Activated T-helper 1 cell treated with anti-CD3 and anti-CD28 coated beads, Interleukin-12 subunit alpha, Interleukin-12 subunit beta, Interleukin-2, Interleukin-4 antibody, amounts not matched to agents 30 ng/mL and 10 ng/mL and 1 ng/mL, durations not matched to agents 14 hours and 24 hours and 36 hours (primary cell): ENCODE measurements around the gene QPRT. TPM values are rescaled to one million over a fixed set of nuclear protein-coding genes. Genes with fewer than 3 reads are reported as not detected.
"Not testable (repeated sequence)": the region's sequence is repeated elsewhere in the genome, so short reads cannot be mapped to it uniquely, and the experiment has no call there.

Experiments
- DNase-seq: peaks from one replicate; pipeline ENCODE4 v3.0.0; 2021; ENCODE audit warnings: low spot score
- H3K27ac Mint-ChIP-seq: one replicate; pipeline ENCODE4 v1.8.0; 2021; ENCODE audit warnings: mild to moderate bottlenecking, mixed read lengths
- H3K27me3 Mint-ChIP-seq: one replicate; pipeline ENCODE4 v1.8.0; 2022; ENCODE audit warnings: mild to moderate bottlenecking, moderate library complexity, mixed read lengths; ENCODE audit not compliant: insufficient read depth
- H3K36me3 Mint-ChIP-seq: one replicate; pipeline ENCODE4 v1.8.0; 2021; ENCODE audit warnings: low read depth, mixed read lengths
- H3K4me1 Mint-ChIP-seq: one replicate; pipeline ENCODE4 v1.8.0; 2021; ENCODE audit warnings: low read depth, mixed read lengths
- H3K4me3 Mint-ChIP-seq: one replicate; pipeline ENCODE4 v1.8.0; 2021; ENCODE audit warnings: mild to moderate bottlenecking, moderate library complexity, mixed read lengths
- H3K9me3 Mint-ChIP-seq: one replicate; pipeline ENCODE4 v1.8.0; 2021; ENCODE audit warnings: mixed read lengths
- intact Hi-C: fragments of 100-400 bp; cut with micrococcal nuclease; formaldehyde crosslinking; loops from one replicate; pipeline ENCODE4 v1.15.1; 2024
- total RNA-seq: library from RNA; stranded (reverse); gene quantifications from 2 replicates; pipeline ENCODE4 v1.2.3, GENCODE V29; 2022

The QPRT gene
- total RNA-seq, 1 donor from 2014 or later: 6.3 TPM

- no peak overlapping the region for H3K27ac Mint-ChIP-seq
- intact Hi-C loops: no loop called here
- H3K9me3 Mint-ChIP-seq: peaks cover 5% of the 10 kb centered on the region
- no peak for DNase-seq
- peaks cover 1% of the 10 kb centered on the region for H3K36me3 Mint-ChIP-seq
- H3K4me3 Mint-ChIP-seq: no peak overlapping the region
- H3K4me1 Mint-ChIP-seq: peaks cover 22% of the 10 kb centered on the region
- peaks cover 3% of the 10 kb centered on the region for H3K27me3 Mint-ChIP-seq
Measured at GRCh38 chr16:29649588-29650494, 29.1 kb upstream of the QPRT start.

- Mint-ChIP-seq H3K27ac (no peak overlapping the region), H3K27me3 (peaks cover 3% of the 10 kb centered on the region), H3K36me3 (no peaks in the 10 kb centered on the region), H3K9me3 (peaks cover 1% of the 10 kb centered on the region), H3K4me1 (peaks cover 12% of the 10 kb centered on the region), H3K4me3 (no peak overlapping the region)
- intact Hi-C loops: no loop called here
- DNase-seq: no peak
Measured at GRCh38 chr16:29650771-29651170, 28.2 kb upstream of the QPRT start.

- DNase-seq: no peak
- Mint-ChIP-seq H3K4me3 (no peak overlapping the region), H3K27me3 (peaks cover 3% of the 10 kb centered on the region), H3K27ac (no peak overlapping the region), H3K36me3 (no peaks in the 10 kb centered on the region), H3K9me3 (no peaks in the 10 kb centered on the region), H3K4me1 (peaks cover 8% of the 10 kb centered on the region)
- intact Hi-C loops: no loop called here
Measured at GRCh38 chr16:29651774-29652349, 27.1 kb upstream of the QPRT start.

GRCh38 chr16:29653471-29653870, 25.5 kb upstream of the QPRT start:
- Mint-ChIP-seq H3K9me3 (no peaks in the 10 kb centered on the region), H3K36me3 (no peaks in the 10 kb centered on the region), H3K27me3 (peaks cover 3% of the 10 kb centered on the region), H3K4me1 (peaks cover 8% of the 10 kb centered on the region), H3K27ac (no peak overlapping the region), H3K4me3 (no peak overlapping the region)
- DNase-seq: no peak
- intact Hi-C loops: no loop called here

- H3K4me3 Mint-ChIP-seq, H3K27ac Mint-ChIP-seq, H3K9me3 Mint-ChIP-seq, H3K27me3 Mint-ChIP-seq, intact Hi-C loops, H3K36me3 Mint-ChIP-seq, DNase-seq: not testable (repeated sequence)
- H3K4me1 Mint-ChIP-seq: peaks cover 11% of the 10 kb centered on the region
Measured at GRCh38 chr16:29653890-29654289, 25.1 kb upstream of the QPRT start.

GRCh38 chr16:29656688-29657523, 22.1 kb upstream of the QPRT start:
- no peak for DNase-seq
- H3K27me3 Mint-ChIP-seq: peaks cover 5% of the 10 kb centered on the region
- no peaks in the 10 kb centered on the region for H3K36me3 Mint-ChIP-seq
- no peaks in the 10 kb centered on the region for H3K9me3 Mint-ChIP-seq
- H3K4me3 Mint-ChIP-seq: no peak overlapping the region
- H3K4me1 Mint-ChIP-seq: peaks cover 21% of the 10 kb centered on the region
- intact Hi-C loops: no loop called here
- H3K27ac Mint-ChIP-seq: no peak overlapping the region

- intact Hi-C loops: no loop called here
- no peak for DNase-seq
- Mint-ChIP-seq H3K27me3 (peaks cover 2% of the 10 kb centered on the region), H3K27ac (no peak overlapping the region), H3K4me3 (no peak overlapping the region), H3K9me3 (no peaks in the 10 kb centered on the region), H3K4me1 (peaks cover 26% of the 10 kb centered on the region), H3K36me3 (peaks cover 4% of the 10 kb centered on the region)
Measured at GRCh38 chr16:29658705-29659104, 20.3 kb upstream of the QPRT start.

GRCh38 chr16:29662000-29662728, 16.8 kb upstream of the QPRT start:
- peak overlapping the region; percentile 95 for H3K4me3 Mint-ChIP-seq
- H3K4me1 Mint-ChIP-seq: peaks cover 61% of the 10 kb centered on the region
- intact Hi-C loops: no loop called here
- H3K27ac Mint-ChIP-seq: peak overlapping the region; percentile 95
- no peak for DNase-seq
- no peaks in the 10 kb centered on the region for H3K9me3 Mint-ChIP-seq
- peaks cover 2% of the 10 kb centered on the region for H3K27me3 Mint-ChIP-seq
- peaks cover 30% of the 10 kb centered on the region for H3K36me3 Mint-ChIP-seq

- Mint-ChIP-seq H3K27ac (peak overlapping the region; percentile 95), H3K36me3 (peaks cover 30% of the 10 kb centered on the region), H3K4me1 (peaks cover 64% of the 10 kb centered on the region), H3K9me3 (no peaks in the 10 kb centered on the region), H3K27me3 (peaks cover 2% of the 10 kb centered on the region), H3K4me3 (peak overlapping the region; percentile 95)
- DNase-seq: peak; percentile 45
- intact Hi-C loops: no loop called here
Measured at GRCh38 chr16:29662729-29663015, 16.3 kb upstream of the QPRT start.

- intact Hi-C loops: no loop called here
- H3K36me3 Mint-ChIP-seq: peaks cover 33% of the 10 kb centered on the region
- peaks cover 2% of the 10 kb centered on the region for H3K27me3 Mint-ChIP-seq
- peak; percentile 36 for DNase-seq
- H3K4me3 Mint-ChIP-seq: peak within 1 kb of the TSS; percentile 95
- H3K4me1 Mint-ChIP-seq: peaks cover 69% of the 10 kb centered on the region
- H3K9me3 Mint-ChIP-seq: no peaks in the 10 kb centered on the region
- H3K27ac Mint-ChIP-seq: peak within 1 kb of the TSS; percentile 95
Measured at GRCh38 chr16:29663016-29663806, 15.8 kb upstream of the QPRT start, which contains the start of gene SPN. Gene SPN (plus strand): TSS chr16:29663247. CDS start chr16:29663729, 482 bp downstream.

- Mint-ChIP-seq H3K4me1 (peaks cover 67% of the 10 kb centered on the region), H3K27ac (peak overlapping the region; percentile 95), H3K27me3 (peaks cover 1% of the 10 kb centered on the region), H3K4me3 (peak overlapping the region; percentile 95), H3K9me3 (no peaks in the 10 kb centered on the region), H3K36me3 (peaks cover 34% of the 10 kb centered on the region)
- no peak for DNase-seq
- intact Hi-C loops: loop anchor here (1.0 to 2.0 kb wide), 2 partner anchors 52 to 69 kb away; no protein-coding TSS in a partner anchor
Measured at GRCh38 chr16:29663807-29664090, 15.2 kb upstream of the QPRT start.
